GM12801 (cell line): Measurements from ENCODE around the gene RPS27.

Source experiments
- CTCF ChIP-seq: IDR thresholded peaks from one replicate; pipeline ENCODE4 v1.5.1; 2011; ENCODE audit warnings: control low read depth; ENCODE audit not compliant: insufficient read length; ENCODE audit errors: extremely low read depth

The RPS27 gene

GRCh38 chr1:153963030-153963849, 27.3 kb upstream of the RPS27 start, which contains the start of gene SLC39A1:
Gene SLC39A1 (minus strand): TSS chr1:153963537. CDS start chr1:153962715, 822 bp downstream.
- TF ChIP-seq CTCF, result no peak

- TF ChIP-seq CTCF, result no peak
Observed at GRCh38 chr1:153963850-153964331, 26.7 kb upstream of the RPS27 start.

GRCh38 chr1:153967107-153967999, 23.2 kb upstream of the RPS27 start, which contains the start of gene CREB3L4:
Gene CREB3L4 (plus strand): TSS chr1:153967902. CDS start chr1:153968526, 624 bp downstream.
- TF ChIP-seq CTCF, result no peak

GRCh38 chr1:153968000-153968363, 22.6 kb upstream of the RPS27 start:
- no peak for TF ChIP-seq CTCF

GRCh38 chr1:153968408-153968807, 22.2 kb upstream of the RPS27 start:
- TF ChIP-seq CTCF, result no peak

- TF ChIP-seq CTCF, result no peak
Observed at GRCh38 chr1:153968972-153969371, 21.6 kb upstream of the RPS27 start.

- no peak for TF ChIP-seq CTCF
Observed at GRCh38 chr1:153970346-153970745, 20.2 kb upstream of the RPS27 start.
